AG09309 (cell line): ENCODE results near the gene MYD88.

ENCODE experiments used
- DNase-seq: peaks from one replicate; pipeline ENCODE4 v3.0.0-alpha.2; 2010; ENCODE audit warnings: low read depth
- H3K4me3 ChIP-seq: 2 replicates; pipeline ENCODE4 v1.5.1; 2011; ENCODE audit warnings: mild to moderate bottlenecking, low read depth, low read length, moderate library complexity; ENCODE audit not compliant: control insufficient read depth
- CTCF ChIP-seq: IDR thresholded peaks from 2 replicates; pipeline ENCODE4 v1.5.1; 2011; ENCODE audit warnings: mild to moderate bottlenecking, low read depth, low read length, inconsistent platforms; ENCODE audit not compliant: insufficient read depth, control insufficient read depth; ENCODE audit errors: missing control alignments

The MYD88 gene

GRCh38 chr3:38173834-38174418 lies 35.5 kb downstream of the MYD88 start:
- DNase-seq = no peak
- H3K4me3 ChIP-seq = no peak overlapping the region
- no peak for TF ChIP-seq CTCF

GRCh38 chr3:38177181-38177580 lies 38.7 kb downstream of the MYD88 start:
- H3K4me3 ChIP-seq = no peak overlapping the region
- no peak for DNase-seq
- TF ChIP-seq CTCF = no peak

GRCh38 chr3:38186781-38187180 lies 48.3 kb downstream of the MYD88 start:
- no peak for TF ChIP-seq CTCF
- no peak for DNase-seq
- H3K4me3 ChIP-seq = no peak overlapping the region

GRCh38 chr3:38190481-38190881 lies 52.0 kb downstream of the MYD88 start:
- H3K4me3 ChIP-seq = no peak overlapping the region
- no peak for DNase-seq
- no peak for TF ChIP-seq CTCF
